Prostate gland (tissue), 2 donors: ENCODE data around the gene KIFC1.

Experiments used
- CTCF ChIP-seq, 4 experiments: fragments of 200-600 bp in 2 of 4; fragments of 450-650 bp in 2 of 4; sonication (generic) in 2 of 4; IDR thresholded peaks; 1 replicate in 3 of 4; 2 replicates in 1 of 4; pipeline ENCODE4 v1.5.1; 2016 to 2019; ENCODE audit warnings: antibody characterized with exemption in 4 of 4, mild to moderate bottlenecking in 2 of 4, moderate library complexity in 2 of 4
- POLR2A ChIP-seq: fragments of 450-650 bp; IDR thresholded peaks from one replicate; pipeline ENCODE4 v1.6.1; 2016; ENCODE audit warnings: antibody characterized with exemption, mild to moderate bottlenecking
- POLR2AphosphoS5 ChIP-seq: sonication (generic); formaldehyde crosslinking; IDR thresholded peaks from one replicate; pipeline ENCODE4 v1.6.1; 2017; ENCODE audit warnings: antibody characterized with exemption

DNA sequence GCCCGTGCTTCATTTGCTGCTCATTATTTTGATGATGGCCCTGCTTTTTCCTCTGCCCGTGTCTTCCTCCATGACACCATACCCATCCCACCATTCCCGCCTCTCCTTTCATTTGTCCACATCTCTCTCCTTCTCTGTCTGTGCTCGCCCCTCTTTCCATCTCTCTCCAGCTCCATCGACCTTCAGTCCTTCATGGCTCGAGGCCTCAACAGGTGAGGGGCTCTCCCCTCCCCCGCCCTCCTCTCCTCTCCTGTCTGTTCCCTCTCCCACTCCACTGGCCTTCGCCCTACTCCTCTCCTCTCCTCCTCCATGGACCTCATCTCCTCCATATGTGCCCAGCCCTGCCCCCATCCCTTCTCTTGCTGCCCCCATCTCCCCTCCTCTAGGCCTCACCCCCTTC is 50.7 kb downstream of the KIFC1 start:
- TF ChIP-seq POLR2A (no peak), CTCF (IDR thresholded peaks at IDR 0.05) (no peak), POLR2AphosphoS5 (no peak)
